ENCODE results near the gene LSM10.

LSM10 gene

DNA sequence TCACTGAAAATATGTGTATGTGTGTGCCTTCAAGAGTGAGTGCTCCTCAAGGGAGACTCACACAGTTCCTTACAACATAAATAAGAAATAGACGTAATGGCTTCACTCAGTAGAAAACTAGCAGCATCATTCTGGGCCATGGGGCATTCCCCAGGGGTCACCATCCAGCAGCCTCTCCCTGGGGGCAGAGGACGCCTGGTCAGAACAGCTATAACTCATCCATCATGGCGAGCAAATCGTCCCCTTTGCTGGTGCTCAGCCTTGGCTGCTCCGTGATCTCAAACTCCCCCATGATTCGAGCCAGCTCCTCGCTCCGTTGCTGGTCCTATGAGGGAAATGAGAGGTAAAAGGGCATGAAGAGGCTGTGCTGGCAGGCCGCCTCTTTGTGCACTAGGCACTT is 20.2 kb upstream of the LSM10 start:
- ChIA-PET CTCF (interaction anchor here (1.0 to 1.7 kb wide), 3 partner anchors 50 to 132 kb away, joined by 3 to 8 read pairs (median 4); no protein-coding TSS in a partner anchor), POLR2A (interaction anchor here (0.5 kb wide), 1 partner anchor 9 kb away, joined by 6 read pairs; no protein-coding TSS in a partner anchor)
- no peak for DNase-seq (ENCODE audit: extremely low spot score)
- TF ChIP-seq, protein P1, sequence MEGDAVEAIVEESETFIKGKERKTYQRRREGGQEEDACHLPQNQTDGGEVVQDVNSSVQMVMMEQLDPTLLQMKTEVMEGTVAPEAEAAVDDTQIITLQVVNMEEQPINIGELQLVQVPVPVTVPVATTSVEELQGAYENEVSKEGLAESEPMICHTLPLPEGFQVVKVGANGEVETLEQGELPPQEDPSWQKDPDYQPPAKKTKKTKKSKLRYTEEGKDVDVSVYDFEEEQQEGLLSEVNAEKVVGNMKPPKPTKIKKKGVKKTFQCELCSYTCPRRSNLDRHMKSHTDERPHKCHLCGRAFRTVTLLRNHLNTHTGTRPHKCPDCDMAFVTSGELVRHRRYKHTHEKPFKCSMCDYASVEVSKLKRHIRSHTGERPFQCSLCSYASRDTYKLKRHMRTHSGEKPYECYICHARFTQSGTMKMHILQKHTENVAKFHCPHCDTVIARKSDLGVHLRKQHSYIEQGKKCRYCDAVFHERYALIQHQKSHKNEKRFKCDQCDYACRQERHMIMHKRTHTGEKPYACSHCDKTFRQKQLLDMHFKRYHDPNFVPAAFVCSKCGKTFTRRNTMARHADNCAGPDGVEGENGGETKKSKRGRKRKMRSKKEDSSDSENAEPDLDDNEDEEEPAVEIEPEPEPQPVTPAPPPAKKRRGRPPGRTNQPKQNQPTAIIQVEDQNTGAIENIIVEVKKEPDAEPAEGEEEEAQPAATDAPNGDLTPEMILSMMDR (IDR thresholded peaks at IDR 0.05; ENCODE audit: control extremely low read depth, extremely low read depth, low read depth, missing control alignments) = no peak

DNA sequence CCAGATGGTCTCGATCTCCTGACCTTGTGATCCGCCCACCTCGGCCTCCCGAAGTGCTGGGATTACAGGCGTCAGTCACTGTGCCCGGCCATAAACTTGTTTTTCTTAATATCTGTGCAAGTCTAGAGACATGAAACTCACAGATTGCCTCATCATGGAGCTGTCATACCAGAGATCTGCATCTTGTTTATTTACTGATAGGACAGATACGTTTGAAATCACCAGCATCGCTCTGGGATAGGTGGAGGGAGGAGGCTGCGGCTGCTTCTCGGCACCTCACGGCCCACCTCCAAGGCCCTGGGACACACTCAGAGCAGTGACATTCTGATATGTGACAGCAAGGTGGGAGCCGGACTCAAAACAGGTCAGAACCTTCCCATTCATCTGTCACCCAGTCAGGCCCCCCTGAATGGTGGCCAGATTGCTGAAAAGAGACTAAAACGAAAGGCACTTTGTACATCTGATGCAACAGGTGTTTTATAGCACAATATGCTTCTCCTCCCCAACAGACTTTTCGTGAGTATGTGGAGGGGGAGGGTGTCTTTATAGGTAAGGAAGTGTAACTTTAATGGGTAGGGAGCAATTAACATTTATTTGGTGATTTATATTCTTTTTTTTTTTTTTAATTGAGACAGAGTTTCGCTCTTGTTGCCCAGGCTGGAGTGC is 18.1 kb upstream of the LSM10 start:
- ChIA-PET POLR2A (interaction anchor here (0.6 kb wide), 1 partner anchor 1639 kb away, joined by 4 read pairs; no protein-coding TSS in a partner anchor), CTCF (no interaction called here)
- DNase-seq (ENCODE audit: extremely low spot score) = no peak
- TF ChIP-seq, protein P1 (IDR thresholded peaks at IDR 0.05; ENCODE audit: control extremely low read depth, extremely low read depth, low read depth, missing control alignments) = no peak

DNA sequence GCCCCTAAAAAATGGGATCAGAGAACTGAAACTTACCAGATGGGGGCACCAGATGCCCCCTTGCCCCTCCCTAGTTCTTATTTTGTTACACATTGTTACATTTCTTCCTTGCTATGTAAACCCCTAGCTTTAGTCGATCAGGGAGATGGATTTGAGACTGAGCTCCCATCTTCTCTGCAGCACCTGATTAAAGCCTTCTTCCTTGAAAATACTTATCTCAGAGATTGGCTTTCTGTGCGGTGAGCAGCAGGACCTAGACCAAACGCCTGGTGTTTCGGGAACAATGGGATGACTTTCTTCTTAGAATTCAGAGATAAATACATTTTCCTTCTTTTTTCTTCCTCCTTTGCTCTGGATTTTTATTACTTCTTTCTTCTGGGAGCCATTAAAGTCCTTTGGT is 16.7 kb upstream of the LSM10 start:
- TF ChIP-seq, protein P1 (IDR thresholded peaks at IDR 0.05; ENCODE audit: control extremely low read depth, extremely low read depth, low read depth, missing control alignments) = no peak
- POLR2A ChIA-PET = no interaction called here
- CTCF ChIA-PET = interaction anchor here (1.1 to 1.3 kb wide), 3 partner anchors 10 to 45 kb away, joined by 3 read pairs; no protein-coding TSS in a partner anchor
- no peak for DNase-seq (ENCODE audit: extremely low spot score)

DNA sequence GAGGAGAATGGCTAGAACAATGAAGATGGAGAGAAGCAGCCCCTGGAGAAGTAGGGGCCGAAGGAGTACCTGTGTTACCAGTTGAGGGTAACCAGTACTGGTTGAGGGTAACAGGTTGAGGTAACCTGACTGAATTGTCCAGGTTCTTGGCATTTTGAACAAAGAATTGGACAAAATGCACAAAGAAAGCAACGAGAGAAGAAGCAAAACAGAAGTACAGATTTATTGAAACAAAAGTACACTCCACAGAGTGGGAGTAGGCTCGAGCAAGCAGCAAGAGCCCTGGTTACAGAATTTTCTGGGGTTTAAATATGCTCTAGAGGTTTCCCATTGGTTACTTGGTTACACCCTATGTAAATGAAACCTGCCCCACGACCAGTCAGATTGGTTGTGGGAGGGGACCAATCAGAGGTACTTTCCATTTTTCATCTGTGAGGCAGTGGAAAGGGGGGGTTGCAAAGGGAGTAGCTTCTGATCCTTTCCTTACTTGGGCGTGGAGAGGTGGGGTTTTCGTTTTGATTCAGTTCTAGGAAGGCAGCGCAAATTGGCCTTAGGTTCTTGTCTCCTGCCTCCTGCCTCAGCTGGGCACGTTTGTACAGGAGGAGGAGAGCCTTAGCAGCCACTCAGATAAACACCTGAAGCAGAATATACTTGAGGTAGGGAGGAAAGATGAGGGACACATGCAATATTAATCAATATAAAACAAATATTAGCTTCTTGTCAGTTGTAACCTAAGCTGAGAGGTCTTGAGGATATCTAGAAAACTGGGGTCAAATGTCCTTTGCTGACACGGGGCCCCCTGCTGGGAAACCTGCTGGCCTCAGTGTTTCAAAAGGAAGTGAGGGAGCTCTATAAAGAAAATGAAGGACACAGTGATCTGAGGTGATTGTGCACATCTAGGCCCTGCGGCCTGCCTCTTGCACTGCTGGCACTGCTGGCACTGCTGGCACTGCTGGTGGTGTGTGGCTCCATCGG is 14.3 kb upstream of the LSM10 start:
- TF ChIP-seq, protein P1 (IDR thresholded peaks at IDR 0.05; ENCODE audit: control extremely low read depth, extremely low read depth, low read depth, missing control alignments) = no peak
- ChIA-PET POLR2A (interaction anchor here (1.5 kb wide), 1 partner anchor 11 kb away, joined by 4 read pairs; no protein-coding TSS in a partner anchor), CTCF (interaction anchor here (1.0 to 2.6 kb wide), 7 partner anchors 8 to 263 kb away, joined by 3 to 12 read pairs (median 4); partner anchors contain the start of gene TRAPPC3)
- no peak for DNase-seq (ENCODE audit: extremely low spot score)

DNA sequence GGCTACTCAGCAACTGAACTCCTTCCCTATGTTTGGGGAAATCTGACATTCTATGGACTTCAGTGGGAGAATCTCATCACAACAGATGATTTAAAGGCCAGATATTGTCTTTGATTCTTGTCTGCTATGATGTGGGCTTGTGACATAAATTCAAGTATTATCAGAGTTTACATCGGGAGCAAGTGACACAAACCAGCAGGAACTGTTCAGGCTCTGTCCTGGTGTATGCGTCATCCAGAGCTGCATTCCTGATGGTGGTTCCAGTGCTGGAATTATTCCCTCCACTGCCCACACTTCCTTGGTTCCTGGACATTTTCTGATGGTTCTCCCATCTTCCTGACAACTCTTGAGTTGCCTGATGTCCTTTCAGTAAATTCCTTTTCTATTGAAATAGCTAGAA is 10.8 kb upstream of the LSM10 start:
- ChIA-PET CTCF (interaction anchor here (1.5 kb wide), 1 partner anchor 11 kb away, joined by 3 read pairs; no protein-coding TSS in a partner anchor), POLR2A (interaction anchor here (0.6 kb wide), 1 partner anchor 59 kb away, joined by 4 read pairs; no protein-coding TSS in a partner anchor)
- no peak for DNase-seq (ENCODE audit: extremely low spot score)
- TF ChIP-seq, protein P1 (IDR thresholded peaks at IDR 0.05; ENCODE audit: control extremely low read depth, extremely low read depth, low read depth, missing control alignments) = no peak

DNA sequence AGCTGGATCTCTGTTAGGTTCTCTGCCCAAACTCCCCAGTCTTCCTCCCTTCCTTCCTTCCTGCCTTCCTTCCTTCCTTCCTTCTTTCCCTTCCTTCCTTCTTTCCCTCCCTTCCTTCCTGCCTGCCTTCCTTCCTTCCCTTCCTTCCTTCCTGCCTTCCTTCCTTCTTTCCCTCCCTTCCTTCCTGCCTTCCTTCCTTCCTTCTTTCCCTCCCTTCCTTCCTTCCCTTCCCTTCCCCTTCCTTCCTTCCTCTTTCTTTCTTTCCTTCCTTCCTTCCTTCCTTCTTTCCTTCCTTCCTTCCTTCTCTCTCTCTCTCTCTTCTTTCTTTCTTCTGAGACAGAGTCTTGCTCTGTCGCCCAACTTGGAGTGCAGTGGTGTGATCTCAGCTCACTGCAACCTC is 8.7 kb upstream of the LSM10 start:
- TF ChIP-seq, protein P1 (IDR thresholded peaks at IDR 0.05; ENCODE audit: control extremely low read depth, extremely low read depth, low read depth, missing control alignments) = no peak
- ChIA-PET CTCF (interaction anchor here (1.2 kb wide), 1 partner anchor 38 kb away, joined by 4 read pairs; no protein-coding TSS in a partner anchor), POLR2A (no interaction called here)
- DNase-seq (ENCODE audit: extremely low spot score) = no peak

Data from GM10248 (cell line).